HG03139 (cell line): ENCODE data around the gene FARS2.
"Not testable (repeated sequence)": the region's sequence is repeated elsewhere in the genome, so short reads cannot be mapped to it uniquely, and the experiment has no call there.

Source experiments
- ATAC-seq: cut with Tn5 transposase; IDR thresholded peaks from one replicate; pipeline ENCODE4 v1.9.1; 2021; ENCODE audit not compliant: unreplicated experiment

FARS2 gene

GRCh38 chr6:5677219-5678000 lies 416.1 kb downstream of the FARS2 start:
- ATAC-seq: no peak

GRCh38 chr6:5679270-5679669 lies 418.0 kb downstream of the FARS2 start:
- ATAC-seq: no peak

DNA sequence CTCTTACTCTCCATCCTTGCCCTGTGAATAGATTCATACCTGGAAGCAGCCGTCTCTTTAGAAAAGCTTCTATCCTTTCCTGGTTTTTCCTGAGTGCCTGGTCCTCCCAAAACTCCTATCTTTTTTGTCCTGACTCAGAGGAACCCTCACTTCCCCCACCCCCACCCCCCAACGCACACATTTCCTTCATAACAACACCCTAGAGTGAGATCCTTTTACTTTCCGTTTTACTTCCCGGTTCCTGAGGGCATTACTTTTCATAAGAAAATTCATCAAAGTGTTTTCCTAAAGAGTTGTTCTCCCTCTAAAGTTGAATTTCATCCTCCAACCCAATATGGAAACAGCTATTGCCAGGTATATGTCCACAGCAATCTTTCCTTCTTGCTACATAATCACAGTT lies 418.4 kb downstream of the FARS2 start:
- no peak for ATAC-seq

DNA sequence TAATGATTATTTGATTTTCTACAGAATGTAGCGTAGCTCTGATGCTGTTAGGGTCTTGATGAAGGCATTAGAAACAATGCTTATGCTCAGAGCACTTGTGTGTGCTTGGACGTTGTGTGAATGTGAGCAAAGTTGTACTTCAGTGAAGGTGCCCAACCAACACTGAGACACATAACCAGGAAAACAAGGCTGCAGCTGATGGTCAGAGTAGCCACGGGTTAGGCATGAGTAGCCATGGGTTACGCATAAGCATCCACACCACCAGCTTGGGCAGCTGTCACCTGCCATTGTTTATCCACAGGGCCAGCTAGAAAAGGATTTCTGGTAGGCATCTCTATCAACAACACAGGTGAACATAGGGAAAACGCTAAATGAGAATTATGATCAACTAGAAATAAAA lies 418.8 kb downstream of the FARS2 start:
- peak; percentile 69 for ATAC-seq

DNA sequence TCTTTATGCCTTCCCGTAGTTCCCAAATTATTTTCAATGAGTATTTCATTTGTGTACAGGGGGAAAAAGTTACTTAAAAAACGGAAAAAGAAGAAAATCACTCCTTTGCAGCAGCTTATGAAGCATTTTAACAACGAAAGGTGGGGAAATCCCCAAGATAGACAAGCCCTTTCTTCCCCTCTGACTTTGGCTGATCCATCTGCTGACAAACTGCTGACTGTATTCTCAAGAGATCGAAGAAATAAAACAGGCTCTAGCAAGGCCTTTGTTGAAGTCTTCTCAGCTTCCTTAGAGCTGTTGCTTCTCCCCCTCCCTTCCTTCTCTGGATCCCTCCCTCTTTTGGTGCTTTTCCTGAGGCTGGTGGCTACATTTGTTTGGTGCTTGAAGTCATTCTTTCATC lies 420.2 kb downstream of the FARS2 start:
- no peak for ATAC-seq

- ATAC-seq: no peak
Measured at GRCh38 chr6:5682530-5682929, 421.2 kb downstream of the FARS2 start.

DNA sequence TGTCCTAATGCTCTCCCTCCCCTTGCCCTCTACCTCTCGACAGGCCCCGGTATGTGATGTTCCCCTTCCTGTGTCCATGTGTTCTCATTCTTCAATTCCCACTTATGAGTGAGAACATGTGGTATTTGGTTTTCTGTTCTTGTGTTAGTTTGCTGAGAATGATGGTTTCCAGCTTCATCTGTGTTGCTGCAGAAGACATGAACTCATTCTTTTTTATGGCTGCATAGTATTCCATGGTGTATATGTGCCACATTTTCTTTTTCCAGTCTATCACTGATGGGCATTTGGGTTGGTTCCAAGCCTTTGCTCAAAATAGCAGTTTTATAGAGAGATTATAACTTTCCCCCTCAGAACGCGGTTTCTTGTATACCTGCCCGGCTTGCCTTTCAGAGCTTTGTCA lies 422.4 kb downstream of the FARS2 start:
- not testable (repeated sequence) for ATAC-seq

- ATAC-seq: no peak
Measured at GRCh38 chr6:5684320-5685053, 423.2 kb downstream of the FARS2 start.

DNA sequence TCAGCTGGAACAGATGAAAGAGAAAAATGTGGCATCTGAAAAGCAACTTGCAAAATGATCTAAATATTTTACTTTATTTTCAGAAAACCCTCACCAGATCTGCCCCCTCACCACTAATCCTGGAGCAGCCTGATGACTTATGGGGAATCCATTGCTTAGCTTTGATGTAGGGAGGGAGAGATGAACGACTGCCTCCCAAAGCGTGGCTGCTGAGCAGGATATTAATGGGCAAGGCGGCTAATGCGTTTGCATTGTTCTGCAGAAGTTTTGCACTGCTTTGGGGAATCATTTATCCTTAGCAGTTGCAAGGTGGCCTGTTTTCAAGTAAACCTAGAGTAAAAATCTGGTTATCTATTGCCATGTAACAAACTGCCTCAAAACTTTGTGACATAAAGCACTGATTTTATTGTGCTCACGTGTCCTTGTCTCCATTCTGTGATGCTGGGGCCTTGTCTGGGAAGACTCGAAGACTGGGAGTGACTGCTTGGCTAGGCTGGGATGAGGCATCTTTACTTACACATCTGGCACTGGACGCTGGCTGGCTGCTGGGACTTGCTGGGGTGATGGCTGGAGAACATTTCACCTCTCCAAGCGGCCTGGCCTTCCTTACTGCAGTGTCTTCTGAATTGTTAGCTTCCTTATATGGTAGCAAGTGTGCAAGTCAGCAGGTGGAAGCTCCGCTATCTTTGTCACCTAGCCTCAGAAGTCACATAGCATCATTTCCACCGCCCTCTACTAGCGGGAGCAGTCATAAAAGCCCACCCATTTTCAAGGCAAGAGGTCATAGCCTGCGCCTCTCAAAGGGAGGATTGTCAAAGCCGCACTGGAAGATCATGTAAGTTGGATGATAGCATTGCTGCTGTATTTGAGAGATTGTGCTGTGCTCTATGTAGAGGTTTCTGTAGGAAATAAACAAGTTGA lies 432.2 kb downstream of the FARS2 start:
- ATAC-seq: no peak

DNA sequence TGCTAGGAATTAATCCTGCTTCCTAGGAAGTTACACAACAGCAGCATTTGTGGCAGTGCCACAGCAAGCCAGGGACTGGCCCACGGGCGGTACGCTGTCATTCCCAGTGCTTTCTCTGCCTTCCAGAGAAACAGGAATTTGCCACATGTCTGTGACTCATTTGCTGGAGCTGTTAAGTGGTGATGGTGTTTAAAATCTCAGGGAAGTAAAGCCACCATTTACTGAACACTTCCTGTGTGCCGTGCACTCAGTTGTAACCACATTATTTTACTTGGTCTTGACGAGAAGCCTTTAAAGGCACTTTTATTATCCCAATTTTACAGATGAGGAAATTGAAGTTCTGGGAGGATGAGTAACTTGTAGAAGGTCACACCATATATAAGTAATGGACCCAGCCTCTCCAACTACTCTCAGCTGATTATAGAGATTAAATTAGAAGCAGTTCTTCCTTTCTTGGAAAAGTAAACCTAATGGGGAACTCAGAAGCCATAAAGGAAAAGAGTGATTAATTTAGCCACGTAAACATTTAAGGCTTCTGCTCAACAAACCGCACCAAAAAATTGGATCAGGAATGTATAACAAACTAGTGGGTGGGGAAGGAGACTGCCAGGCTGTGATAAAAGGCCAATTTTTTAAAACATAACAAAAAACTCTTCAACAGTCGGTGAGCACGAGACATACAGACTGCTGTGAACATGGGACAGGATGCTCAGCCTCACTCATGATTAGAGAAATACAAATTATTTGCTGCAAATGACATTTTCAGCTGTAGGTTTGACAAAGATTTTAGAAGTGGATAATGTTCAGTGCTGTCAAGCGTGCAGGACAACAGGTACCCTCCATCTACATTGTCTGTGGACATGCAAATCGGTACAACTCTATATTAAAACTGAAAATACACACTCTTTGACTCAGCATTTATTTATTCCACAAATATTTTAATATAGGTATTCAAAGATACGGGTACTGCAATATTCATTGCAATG lies 434.2 kb downstream of the FARS2 start:
- no peak for ATAC-seq

DNA sequence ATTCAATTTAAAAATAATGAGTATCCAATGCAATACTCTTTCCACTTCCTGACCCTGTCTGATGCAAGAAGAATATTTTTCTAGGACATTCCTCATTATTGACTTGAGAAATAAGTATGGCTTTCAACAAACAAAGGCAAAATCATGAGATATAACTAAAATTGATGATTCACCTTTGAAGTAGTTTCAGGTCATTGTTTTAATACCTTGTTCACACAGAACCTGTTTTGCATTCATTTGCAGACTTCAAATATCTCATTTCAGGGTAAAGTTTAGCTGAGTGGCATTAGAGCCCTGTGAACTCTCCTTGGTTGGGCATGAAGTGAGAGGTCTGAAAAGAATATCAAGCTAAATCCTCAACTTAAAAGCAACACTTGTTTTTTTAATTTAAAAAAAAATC lies 436.2 kb downstream of the FARS2 start:
- ATAC-seq: no peak

GRCh38 chr6:5698318-5698717 lies 437.0 kb downstream of the FARS2 start:
- no peak for ATAC-seq

DNA sequence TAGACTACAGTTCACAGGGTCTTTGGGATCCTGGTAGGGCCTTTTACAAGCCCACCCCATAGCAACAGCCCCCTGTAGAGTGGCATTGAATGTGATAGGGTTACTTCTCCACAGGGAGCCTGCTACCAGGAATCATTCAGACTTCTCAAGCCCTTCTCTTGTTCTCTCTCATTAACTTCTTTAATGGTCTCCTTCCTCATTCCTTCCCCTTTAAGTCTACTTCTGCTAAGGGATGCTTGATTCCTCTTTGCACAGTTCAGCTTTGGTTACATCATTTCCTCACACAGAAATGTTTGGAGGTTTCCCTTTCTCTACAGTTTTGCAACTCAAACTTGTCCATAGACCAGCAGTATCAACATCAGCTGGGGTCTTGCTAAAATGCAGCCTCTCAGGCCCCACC lies 437.8 kb downstream of the FARS2 start:
- not testable (repeated sequence) for ATAC-seq

DNA sequence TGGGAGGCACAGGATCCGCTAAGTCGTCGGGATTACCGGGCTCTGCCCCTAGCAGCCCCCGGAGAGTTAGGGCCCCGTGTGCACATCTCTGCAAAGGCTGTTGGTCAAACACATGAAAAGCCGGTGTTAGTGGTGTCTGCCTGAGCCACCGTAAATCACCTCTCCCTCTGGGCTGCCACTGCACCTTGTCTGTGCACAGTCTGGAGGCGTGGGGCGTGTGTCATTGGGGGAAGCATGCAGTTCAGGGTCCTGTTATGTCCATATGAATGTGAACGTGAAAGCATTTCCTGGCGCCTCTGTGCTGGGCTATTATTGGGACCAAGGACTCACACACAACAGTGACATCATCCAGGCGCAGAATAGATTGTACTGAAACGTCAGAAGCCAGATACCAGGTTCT lies 439.9 kb downstream of the FARS2 start:
- no peak for ATAC-seq

- no peak for ATAC-seq
Measured at GRCh38 chr6:5704708-5705107, 443.4 kb downstream of the FARS2 start.

DNA sequence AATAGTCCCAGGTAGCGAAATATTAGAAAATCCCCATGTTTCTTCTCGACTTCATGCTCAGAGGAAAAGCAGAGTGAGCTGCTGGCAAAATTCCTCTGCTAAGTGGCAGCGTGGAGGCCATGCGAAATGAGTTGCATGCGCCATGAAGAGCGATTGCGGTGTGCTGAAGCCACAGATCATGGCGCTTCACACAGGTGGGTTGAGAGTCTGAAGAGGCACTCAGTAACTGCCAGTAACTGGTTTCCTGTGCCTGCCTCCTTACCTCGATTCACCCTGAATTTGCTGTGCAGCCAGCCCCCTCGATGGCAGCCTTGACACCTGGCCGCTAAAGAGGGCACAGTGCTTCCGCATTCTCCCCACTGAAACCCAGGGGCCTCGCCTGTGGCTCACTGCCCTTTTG lies 443.9 kb downstream of the FARS2 start:
- ATAC-seq: no peak

GRCh38 chr6:5706124-5707033 lies 445.1 kb downstream of the FARS2 start:
- ATAC-seq: no peak

DNA sequence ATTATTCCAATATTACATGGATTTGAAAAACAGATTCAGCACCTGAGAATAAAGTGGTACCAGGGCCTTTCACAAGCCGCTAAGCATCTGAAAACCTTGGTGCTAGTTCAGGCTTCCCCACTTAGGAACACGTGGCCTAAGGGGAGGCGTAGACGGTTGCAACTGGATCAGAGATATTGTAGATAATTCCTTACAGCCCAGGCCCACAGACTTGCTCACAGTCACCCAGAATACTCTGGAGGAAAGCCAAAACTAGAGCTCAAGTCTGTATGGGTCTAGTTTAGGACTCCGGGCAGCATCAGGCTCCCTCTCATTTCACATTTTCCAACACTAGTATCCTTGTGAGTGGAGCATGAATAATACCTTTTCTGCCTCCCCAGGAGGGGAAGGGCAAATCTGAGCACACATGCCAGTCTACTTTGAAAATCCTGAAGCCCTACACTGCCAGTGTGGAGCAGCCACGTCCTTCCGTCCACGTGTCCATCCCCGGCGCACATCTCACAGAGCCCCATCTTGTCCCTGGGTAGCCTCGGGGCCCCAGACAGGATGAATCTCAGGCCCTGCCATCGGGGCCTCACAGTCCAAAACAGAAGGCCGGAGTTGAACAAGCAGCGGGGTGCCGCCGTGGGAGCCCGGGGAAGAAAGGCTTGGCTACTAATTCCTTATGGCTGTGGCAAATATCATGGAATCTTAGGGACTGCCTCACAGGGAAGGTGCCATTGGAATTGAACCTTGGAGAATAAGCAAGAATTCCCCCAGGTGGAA lies 446.1 kb downstream of the FARS2 start:
- no peak for ATAC-seq

DNA sequence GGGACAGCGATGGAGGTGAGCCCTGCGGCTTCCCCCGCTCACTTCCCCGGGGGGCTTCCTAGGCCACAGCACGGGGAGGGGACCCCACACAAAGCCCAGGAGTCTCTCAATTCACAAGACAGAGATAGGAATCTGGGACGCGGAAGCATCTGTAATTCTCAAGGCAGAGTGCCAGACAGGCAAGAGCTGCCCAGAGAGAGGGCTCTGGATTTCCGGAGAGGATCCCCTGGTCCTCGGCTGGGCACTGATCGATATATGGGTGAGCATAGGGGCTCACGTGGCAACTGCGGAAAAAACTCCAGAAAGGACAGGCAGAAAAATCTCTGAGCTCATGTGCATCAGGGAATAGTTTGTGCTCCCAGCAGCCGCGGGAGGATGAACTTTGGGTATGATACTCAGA lies 449.2 kb downstream of the FARS2 start:
- ATAC-seq: no peak
